DND-41 (cell line): ENCODE measurements around the gene JADE1.

Experiments used
- EZH2 ChIP-seq: IDR thresholded peaks from 3 replicates; pipeline ENCODE4 v1.6.1; 2012; ENCODE audit warnings: borderline replicate concordance, low read depth, mild to moderate bottlenecking, moderate library complexity, low read length, inconsistent platforms; ENCODE audit not compliant: severe bottlenecking
- TF ChIP-seq, protein P1 (sequence below): IDR thresholded peaks from 2 replicates; pipeline ENCODE4 v1.5.1; 2012; ENCODE audit warnings: borderline replicate concordance, low read length, moderate library complexity, mild to moderate bottlenecking; ENCODE audit not compliant: poor library complexity, severe bottlenecking; ENCODE audit errors: extremely low read depth

DNA sequence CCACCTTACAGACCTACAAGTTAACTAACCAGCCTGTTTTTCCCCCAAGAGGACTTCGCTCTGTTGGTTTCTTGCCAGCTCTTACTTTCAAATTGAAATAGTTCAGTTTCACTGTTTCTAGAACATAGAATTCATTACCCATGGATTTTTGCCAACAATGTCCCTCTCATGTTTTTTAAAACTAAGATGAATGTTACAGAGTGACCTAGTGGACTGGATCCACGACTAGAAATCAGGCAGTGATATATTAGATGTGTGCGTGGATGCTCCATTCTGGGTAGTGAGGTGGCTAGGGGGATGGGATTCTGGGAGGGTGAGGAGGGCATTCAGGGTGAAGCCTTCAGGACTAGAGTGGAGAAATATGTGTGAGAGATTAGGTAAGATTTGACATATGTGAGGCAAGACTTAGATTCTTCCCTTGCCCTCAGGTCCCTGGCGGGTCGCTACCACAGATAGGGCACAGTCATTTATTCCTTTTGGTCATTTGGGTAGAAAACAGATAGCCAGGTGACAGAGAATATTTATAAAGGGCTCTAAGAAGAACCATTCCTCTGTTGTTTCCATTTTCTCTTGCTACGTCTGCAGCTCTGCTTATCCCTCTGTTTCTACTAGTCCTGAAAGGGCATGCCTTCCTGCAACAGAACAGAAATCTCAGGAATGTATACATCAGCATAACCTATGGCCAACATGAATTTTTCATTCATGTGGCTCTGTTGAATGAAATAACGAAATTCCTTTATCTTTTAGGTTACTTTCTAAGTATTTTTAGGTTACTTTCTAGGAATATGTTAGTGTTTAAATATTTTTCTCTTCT lies 15.4 kb upstream of the JADE1 start:
- TF ChIP-seq, protein P1, sequence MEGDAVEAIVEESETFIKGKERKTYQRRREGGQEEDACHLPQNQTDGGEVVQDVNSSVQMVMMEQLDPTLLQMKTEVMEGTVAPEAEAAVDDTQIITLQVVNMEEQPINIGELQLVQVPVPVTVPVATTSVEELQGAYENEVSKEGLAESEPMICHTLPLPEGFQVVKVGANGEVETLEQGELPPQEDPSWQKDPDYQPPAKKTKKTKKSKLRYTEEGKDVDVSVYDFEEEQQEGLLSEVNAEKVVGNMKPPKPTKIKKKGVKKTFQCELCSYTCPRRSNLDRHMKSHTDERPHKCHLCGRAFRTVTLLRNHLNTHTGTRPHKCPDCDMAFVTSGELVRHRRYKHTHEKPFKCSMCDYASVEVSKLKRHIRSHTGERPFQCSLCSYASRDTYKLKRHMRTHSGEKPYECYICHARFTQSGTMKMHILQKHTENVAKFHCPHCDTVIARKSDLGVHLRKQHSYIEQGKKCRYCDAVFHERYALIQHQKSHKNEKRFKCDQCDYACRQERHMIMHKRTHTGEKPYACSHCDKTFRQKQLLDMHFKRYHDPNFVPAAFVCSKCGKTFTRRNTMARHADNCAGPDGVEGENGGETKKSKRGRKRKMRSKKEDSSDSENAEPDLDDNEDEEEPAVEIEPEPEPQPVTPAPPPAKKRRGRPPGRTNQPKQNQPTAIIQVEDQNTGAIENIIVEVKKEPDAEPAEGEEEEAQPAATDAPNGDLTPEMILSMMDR, result no peak
- TF ChIP-seq EZH2, result no peak
